Stimulated activated effector memory CD8-positive, alpha-beta T cell treated with anti-CD3 and anti-CD28 coated beads, Interleukin-12 subunit alpha, Interleukin-12 subunit beta, amount 100 ng/mL, for 72 hours (primary cell): Measurements from ENCODE around the gene POLR3GL.
A peak's percentile ranks its signal among the peaks of the same experiment; 100 is the strongest.

Source experiments
- ATAC-seq: fragments of 150-1000 bp; cut with Tn5 transposase; 2 replicates; pipeline ENCODE4 v1.10.0; 2021
- DNase-seq, 2 donors: peaks; one replicate each; pipeline ENCODE4 v3.0.0; 2021 to 2022; ENCODE audit warnings: low spot score in 2 of 2
- H3K27ac Mint-ChIP-seq: one replicate; pipeline ENCODE4 v1.8.0; 2022; ENCODE audit warnings: mild to moderate bottlenecking, mixed read lengths
- H3K36me3 Mint-ChIP-seq: one replicate; pipeline ENCODE4 v1.8.0; 2022; ENCODE audit warnings: mild to moderate bottlenecking, mixed read lengths
- H3K4me1 Mint-ChIP-seq: one replicate; pipeline ENCODE4 v1.8.0; 2022; ENCODE audit warnings: mixed read lengths
- H3K4me3 Mint-ChIP-seq: one replicate; pipeline ENCODE4 v1.8.0; 2022; ENCODE audit warnings: mild to moderate bottlenecking, mixed read lengths
- H3K9me3 Mint-ChIP-seq: one replicate; pipeline ENCODE4 v1.8.0; 2022; ENCODE audit warnings: mixed read lengths

The POLR3GL gene

GRCh38 chr1:145977486-145978470 is 13.3 kb downstream of the POLR3GL start:
- ATAC-seq (peak; percentile 58), DNase-seq (peak; percentile 56 to 78)
- H3K4me1 Mint-ChIP-seq = peaks cover 17% of the 10 kb centered on the region
- no peak overlapping the region for H3K4me3 Mint-ChIP-seq
- H3K36me3 Mint-ChIP-seq = peaks cover 10% of the 10 kb centered on the region
- no peaks in the 10 kb centered on the region for H3K9me3 Mint-ChIP-seq
- no peak overlapping the region for H3K27ac Mint-ChIP-seq

- DNase-seq (no peak), ATAC-seq (no peak)
- Mint-ChIP-seq H3K4me1 (peaks cover 24% of the 10 kb centered on the region), H3K9me3 (no peaks in the 10 kb centered on the region), H3K27ac (no peak overlapping the region), H3K4me3 (no peak overlapping the region), H3K36me3 (peaks cover 10% of the 10 kb centered on the region)
These were observed 14.0 kb downstream of the POLR3GL start for GRCh38 chr1:145978471-145978853.

GRCh38 chr1:145978854-145979745 is 14.6 kb downstream of the POLR3GL start:
- peaks cover 30% of the 10 kb centered on the region for H3K4me1 Mint-ChIP-seq
- H3K9me3 Mint-ChIP-seq = no peaks in the 10 kb centered on the region
- no peak overlapping the region for H3K27ac Mint-ChIP-seq
- DNase-seq (peak; percentile 55 to 89), ATAC-seq (peak; percentile 96)
- H3K36me3 Mint-ChIP-seq = peaks cover 10% of the 10 kb centered on the region
- H3K4me3 Mint-ChIP-seq = no peak overlapping the region

- ATAC-seq (no peak), DNase-seq (no peak)
- H3K36me3 Mint-ChIP-seq = peaks cover 10% of the 10 kb centered on the region
- H3K4me1 Mint-ChIP-seq = peaks cover 38% of the 10 kb centered on the region
- no peak overlapping the region for H3K4me3 Mint-ChIP-seq
- no peaks in the 10 kb centered on the region for H3K9me3 Mint-ChIP-seq
- no peak overlapping the region for H3K27ac Mint-ChIP-seq
These were observed 15.4 kb downstream of the POLR3GL start for GRCh38 chr1:145979746-145980456.

- H3K4me3 Mint-ChIP-seq = no peak overlapping the region
- H3K9me3 Mint-ChIP-seq = no peaks in the 10 kb centered on the region
- peaks cover 10% of the 10 kb centered on the region for H3K36me3 Mint-ChIP-seq
- peaks cover 44% of the 10 kb centered on the region for H3K4me1 Mint-ChIP-seq
- no peak for DNase-seq
- ATAC-seq = no peak
- no peak overlapping the region for H3K27ac Mint-ChIP-seq
These were observed 16.0 kb downstream of the POLR3GL start for GRCh38 chr1:145980457-145980994.

GRCh38 chr1:145982010-145982723 is 17.7 kb downstream of the POLR3GL start:
- H3K9me3 Mint-ChIP-seq = no peaks in the 10 kb centered on the region
- no peak overlapping the region for H3K27ac Mint-ChIP-seq
- DNase-seq (no peak), ATAC-seq (no peak)
- no peak overlapping the region for H3K4me3 Mint-ChIP-seq
- H3K4me1 Mint-ChIP-seq = peaks cover 53% of the 10 kb centered on the region
- peaks cover 10% of the 10 kb centered on the region for H3K36me3 Mint-ChIP-seq

GRCh38 chr1:145983206-145983675 is 18.8 kb downstream of the POLR3GL start:
- Mint-ChIP-seq H3K4me1 (peaks cover 61% of the 10 kb centered on the region), H3K9me3 (no peaks in the 10 kb centered on the region), H3K4me3 (no peak overlapping the region), H3K27ac (no peak overlapping the region), H3K36me3 (no peaks in the 10 kb centered on the region)
- DNase-seq (no peak), ATAC-seq (no peak)

GRCh38 chr1:145983960-145984830 is 19.7 kb downstream of the POLR3GL start:
- Mint-ChIP-seq H3K4me1 (peaks cover 61% of the 10 kb centered on the region), H3K36me3 (no peaks in the 10 kb centered on the region), H3K9me3 (peaks cover 3% of the 10 kb centered on the region), H3K4me3 (peak overlapping the region; percentile 49), H3K27ac (no peak overlapping the region)
- DNase-seq (no peak), ATAC-seq (peak; percentile 52)

- ATAC-seq (no peak), DNase-seq (no peak)
- Mint-ChIP-seq H3K36me3 (no peaks in the 10 kb centered on the region), H3K4me3 (peak overlapping the region; percentile 49), H3K27ac (no peak overlapping the region), H3K4me1 (peaks cover 61% of the 10 kb centered on the region), H3K9me3 (peaks cover 3% of the 10 kb centered on the region)
These were observed 20.6 kb downstream of the POLR3GL start for GRCh38 chr1:145985129-145985501.

GRCh38 chr1:145985502-145986439 is 21.3 kb downstream of the POLR3GL start:
- H3K27ac Mint-ChIP-seq = no peak overlapping the region
- H3K4me3 Mint-ChIP-seq = peak overlapping the region; percentile 49
- H3K4me1 Mint-ChIP-seq = peaks cover 61% of the 10 kb centered on the region
- DNase-seq (no peak), ATAC-seq (no peak)
- no peaks in the 10 kb centered on the region for H3K36me3 Mint-ChIP-seq
- peaks cover 3% of the 10 kb centered on the region for H3K9me3 Mint-ChIP-seq

GRCh38 chr1:145986551-145986950 is 22.1 kb downstream of the POLR3GL start:
- no peak overlapping the region for H3K4me3 Mint-ChIP-seq
- DNase-seq (no peak), ATAC-seq (no peak)
- H3K9me3 Mint-ChIP-seq = peaks cover 3% of the 10 kb centered on the region
- H3K4me1 Mint-ChIP-seq = peaks cover 62% of the 10 kb centered on the region
- H3K27ac Mint-ChIP-seq = no peak overlapping the region
- H3K36me3 Mint-ChIP-seq = peaks cover 6% of the 10 kb centered on the region

GRCh38 chr1:145987926-145988325 is 23.4 kb downstream of the POLR3GL start:
- Mint-ChIP-seq H3K36me3 (peaks cover 20% of the 10 kb centered on the region), H3K9me3 (peaks cover 3% of the 10 kb centered on the region), H3K27ac (peak overlapping the region; percentile 71), H3K4me1 (peaks cover 62% of the 10 kb centered on the region), H3K4me3 (no peak overlapping the region)
- no peak for DNase-seq
- no peak for ATAC-seq
